PC-3 (cell line): ENCODE data around the gene EXOSC9. TPM values are rescaled to one million over a fixed set of nuclear protein-coding genes. Genes with fewer than 3 reads are reported as not detected.

Experiments used
- ATAC-seq: fragments of 200-7000 bp; cut with Tn5 transposase; 2 replicates; pipeline ENCODE4 v1.9.1; 2020; ENCODE audit warnings: mild to moderate bottlenecking, moderate library complexity
- BruUV-seq: library from RNA; stranded (reverse); fragments of 400-500 nt; replicated peaks from 2 replicates; lab custom pipeline; 2021; lab: Mats Ljungman, UMichigan
- CTCF ChIA-PET: fragments of 300-600 bp; sonication (Branson Sonifier 250); formaldehyde crosslinking; loops from one replicate; lab custom pipeline; 2022; ENCODE audit warnings: antibody characterized with exemption; lab: Charles Lee
- POLR2A ChIA-PET: fragments of 300-600 bp; sonication (Branson Sonifier 250); formaldehyde crosslinking; loops from one replicate; lab custom pipeline; 2022; ENCODE audit warnings: antibody characterized with exemption; ENCODE audit not compliant: unreplicated experiment; lab: Charles Lee
- DNase-seq: peaks from one replicate; pipeline ENCODE4 v3.0.0-alpha.2; 2015
- H2AFZ ChIP-seq: fragments of 300-600 bp; sonication (generic); 2 replicates; pipeline ENCODE4 v1.6.0; 2016; ENCODE audit warnings: antibody characterized with exemption, low read length
- H3F3A ChIP-seq: fragments of 300-600 bp; sonication (generic); one replicate; pipeline ENCODE4 v1.6.0; 2017; ENCODE audit warnings: antibody characterized with exemption, low read length, control low read depth, mild to moderate bottlenecking; ENCODE audit not compliant: unreplicated experiment
- H3K27ac ChIP-seq: fragments of 300-600 bp; sonication (generic); 2 replicates; pipeline ENCODE4 v1.5.1; 2016; ENCODE audit warnings: mild to moderate bottlenecking, low read length
- H3K27me3 ChIP-seq: fragments of 300-600 bp; sonication (generic); 2 replicates; pipeline ENCODE4 v1.6.1; 2016; ENCODE audit warnings: low read length, mixed read lengths
- H3K36me3 ChIP-seq: fragments of 300-600 bp; sonication (generic); 2 replicates; pipeline ENCODE4 v1.6.1; 2016; ENCODE audit warnings: low read depth, mixed run types, low read length, mixed read lengths
- H3K4me1 ChIP-seq: fragments of 300-600 bp; sonication (generic); 2 replicates; pipeline ENCODE4 v1.5.1; 2016; ENCODE audit warnings: low read length; ENCODE audit not compliant: insufficient read depth
- H3K4me2 ChIP-seq: fragments of 300-600 bp; sonication (generic); 2 replicates; pipeline ENCODE4 v1.6.0; 2016; ENCODE audit warnings: low read length
- H3K4me3 ChIP-seq: fragments of 300-600 bp; sonication (generic); 2 replicates; pipeline ENCODE4 v1.5.1; 2016; ENCODE audit warnings: mild to moderate bottlenecking, low read length, mixed read lengths
- H3K79me2 ChIP-seq: fragments of 300-600 bp; sonication (generic); 2 replicates; pipeline ENCODE4 v1.6.1; 2017; ENCODE audit warnings: low read length, mixed read lengths
- H3K9ac ChIP-seq: fragments of 300-600 bp; sonication (generic); 2 replicates; pipeline ENCODE4 v1.6.0; 2016; ENCODE audit warnings: mild to moderate bottlenecking, low read length
- H3K9me2 ChIP-seq: fragments of 300-600 bp; sonication (generic); replicated peaks from 2 replicates; pipeline ENCODE4 v1.6.1; 2016; ENCODE audit warnings: mixed run types, low read length, mixed read lengths
- H3K9me3 ChIP-seq: fragments of 300-600 bp; sonication (generic); 2 replicates; pipeline ENCODE4 v1.6.1; 2016; ENCODE audit warnings: low read length, mixed read lengths
- H4K20me1 ChIP-seq: fragments of 300-600 bp; sonication (generic); 2 replicates; pipeline ENCODE4 v1.6.1; 2016; ENCODE audit warnings: low read length, mixed read lengths
- EZH2 ChIP-seq: fragments of 300-600 bp; sonication (generic); IDR thresholded peaks from one replicate; pipeline ENCODE4 v1.6.1; 2017; ENCODE audit warnings: antibody characterized with exemption, mild to moderate bottlenecking, low read length; ENCODE audit not compliant: unreplicated experiment
- EZH2phosphoT487 ChIP-seq: fragments of 300-600 bp; sonication (generic); IDR thresholded peaks from 2 replicates; pipeline ENCODE4 v1.6.1; 2018; ENCODE audit warnings: mild to moderate bottlenecking, antibody characterized with exemption, low read length, borderline replicate concordance
- intact Hi-C: fragments of 100-400 bp; cut with micrococcal nuclease; formaldehyde crosslinking; loops from 2 replicates; pipeline ENCODE4 v1.9.0; 2023
- total RNA-seq: library from RNA; depleted of rRNA; stranded (reverse); fragments of >200 nt; gene quantifications from 2 replicates; pipeline ENCODE4 v1.2.3, GENCODE V29; 2014
- TF ChIP-seq, protein P1 (sequence below): fragments of 300-600 bp; sonication (generic); conservative IDR thresholded peaks from 2 replicates; pipeline ENCODE4 v1.5.1; 2017; ENCODE audit warnings: antibody characterized with exemption, low read depth, mild to moderate bottlenecking, low read length

The EXOSC9 gene
- total RNA-seq, 1 experiment from 2014 or later, result 23.4 TPM

GRCh38 chr4:121789455-121789854, 11.7 kb upstream of the EXOSC9 start:
- H3K4me3 ChIP-seq, result peak overlapping the region; percentile 18; the same call in 1 of the 2 replicates
- H3F3A ChIP-seq, result peaks cover 3% of the 10 kb centered on the region
- no peak overlapping the region for H2AFZ ChIP-seq
- intact Hi-C loops, result no loop called here
- DNase-seq (no peak), ATAC-seq (no peak)
- H3K36me3 ChIP-seq, result no peaks in the 10 kb centered on the region
- H3K4me1 ChIP-seq, result peaks cover 37% of the 10 kb centered on the region
- H3K79me2 ChIP-seq, result no peaks in the 10 kb centered on the region
- POLR2A ChIA-PET, result no interaction called here
- no peaks in the 10 kb centered on the region for H4K20me1 ChIP-seq
- H3K27ac ChIP-seq, result peak overlapping the region; percentile 59
- no TSS peak for BruUV-seq
- no peak for TF ChIP-seq EZH2
- TF ChIP-seq EZH2phosphoT487, result no peak
- TF ChIP-seq, protein P1, sequence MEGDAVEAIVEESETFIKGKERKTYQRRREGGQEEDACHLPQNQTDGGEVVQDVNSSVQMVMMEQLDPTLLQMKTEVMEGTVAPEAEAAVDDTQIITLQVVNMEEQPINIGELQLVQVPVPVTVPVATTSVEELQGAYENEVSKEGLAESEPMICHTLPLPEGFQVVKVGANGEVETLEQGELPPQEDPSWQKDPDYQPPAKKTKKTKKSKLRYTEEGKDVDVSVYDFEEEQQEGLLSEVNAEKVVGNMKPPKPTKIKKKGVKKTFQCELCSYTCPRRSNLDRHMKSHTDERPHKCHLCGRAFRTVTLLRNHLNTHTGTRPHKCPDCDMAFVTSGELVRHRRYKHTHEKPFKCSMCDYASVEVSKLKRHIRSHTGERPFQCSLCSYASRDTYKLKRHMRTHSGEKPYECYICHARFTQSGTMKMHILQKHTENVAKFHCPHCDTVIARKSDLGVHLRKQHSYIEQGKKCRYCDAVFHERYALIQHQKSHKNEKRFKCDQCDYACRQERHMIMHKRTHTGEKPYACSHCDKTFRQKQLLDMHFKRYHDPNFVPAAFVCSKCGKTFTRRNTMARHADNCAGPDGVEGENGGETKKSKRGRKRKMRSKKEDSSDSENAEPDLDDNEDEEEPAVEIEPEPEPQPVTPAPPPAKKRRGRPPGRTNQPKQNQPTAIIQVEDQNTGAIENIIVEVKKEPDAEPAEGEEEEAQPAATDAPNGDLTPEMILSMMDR, result no peak
- no peaks in the 10 kb centered on the region for H3K9me2 ChIP-seq
- CTCF ChIA-PET, result no interaction called here
- no peaks in the 10 kb centered on the region for H3K27me3 ChIP-seq
- H3K9me3 ChIP-seq, result no peaks in the 10 kb centered on the region
- H3K4me2 ChIP-seq, result peak overlapping the region; percentile 75
- H3K9ac ChIP-seq, result no peak overlapping the region

DNA sequence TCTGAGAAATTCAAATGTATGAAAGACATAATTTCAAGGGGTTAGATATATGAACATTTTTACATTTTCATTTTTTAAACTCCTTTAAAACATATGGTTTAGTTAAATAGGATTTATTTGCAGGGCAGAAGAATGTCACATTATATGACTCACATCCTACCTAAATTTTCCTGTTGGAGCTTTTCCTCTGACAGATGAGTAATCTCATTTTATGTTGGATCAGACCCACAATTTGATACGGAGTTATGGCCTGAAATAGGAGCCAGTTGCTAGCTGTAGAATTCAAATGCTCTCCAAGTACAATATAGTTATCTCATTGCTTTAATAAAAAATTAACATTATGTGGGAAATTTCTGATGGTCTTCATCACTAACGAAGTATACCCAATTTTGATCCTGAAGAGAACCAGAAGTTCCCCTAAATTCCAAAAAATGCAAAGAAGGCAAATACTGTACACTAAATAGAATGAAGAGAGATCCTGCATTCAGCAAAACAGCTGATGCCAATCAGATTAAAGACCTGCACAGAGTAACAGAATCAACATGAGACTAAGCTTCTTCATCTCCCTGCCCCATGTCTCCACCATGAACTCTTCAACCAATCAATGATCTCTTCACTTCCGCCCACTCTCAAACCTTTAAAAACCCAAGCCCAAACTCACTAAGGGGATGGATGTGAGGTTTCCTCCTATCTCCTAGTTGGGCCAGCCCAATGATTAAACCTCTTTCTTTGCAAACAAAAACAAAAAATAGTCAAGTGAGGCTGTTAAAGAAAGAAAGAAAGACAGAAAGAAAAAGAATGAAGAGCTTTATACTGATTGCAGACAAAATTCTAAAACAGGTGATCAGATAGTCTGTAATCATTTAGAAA, 10.9 kb upstream of the EXOSC9 start:
- peaks cover 3% of the 10 kb centered on the region for H3F3A ChIP-seq
- H3K9ac ChIP-seq, result no peak overlapping the region
- no peak overlapping the region for H3K4me3 ChIP-seq
- H3K4me1 ChIP-seq, result peaks cover 30% of the 10 kb centered on the region
- no peaks in the 10 kb centered on the region for H3K9me2 ChIP-seq
- no peak overlapping the region for H2AFZ ChIP-seq
- peak overlapping the region; percentile 59 for H3K27ac ChIP-seq
- no peaks in the 10 kb centered on the region for H3K79me2 ChIP-seq
- peak; percentile 80 for DNase-seq
- TF ChIP-seq, protein P1, result no peak
- no peak for TF ChIP-seq EZH2phosphoT487
- no peak for TF ChIP-seq EZH2
- ChIA-PET CTCF (no interaction called here), POLR2A (interaction anchor here (0.6 kb wide), 1 partner anchor 80 kb away, joined by 5 read pairs; no protein-coding TSS in a partner anchor)
- peak overlapping the region; percentile 75 for H3K4me2 ChIP-seq
- intact Hi-C loops, result no loop called here
- H3K36me3 ChIP-seq, result no peaks in the 10 kb centered on the region
- no peaks in the 10 kb centered on the region for H3K27me3 ChIP-seq
- H4K20me1 ChIP-seq, result no peaks in the 10 kb centered on the region
- H3K9me3 ChIP-seq, result no peaks in the 10 kb centered on the region
- peak; percentile 73 for ATAC-seq
- BruUV-seq, result no TSS peak

DNA sequence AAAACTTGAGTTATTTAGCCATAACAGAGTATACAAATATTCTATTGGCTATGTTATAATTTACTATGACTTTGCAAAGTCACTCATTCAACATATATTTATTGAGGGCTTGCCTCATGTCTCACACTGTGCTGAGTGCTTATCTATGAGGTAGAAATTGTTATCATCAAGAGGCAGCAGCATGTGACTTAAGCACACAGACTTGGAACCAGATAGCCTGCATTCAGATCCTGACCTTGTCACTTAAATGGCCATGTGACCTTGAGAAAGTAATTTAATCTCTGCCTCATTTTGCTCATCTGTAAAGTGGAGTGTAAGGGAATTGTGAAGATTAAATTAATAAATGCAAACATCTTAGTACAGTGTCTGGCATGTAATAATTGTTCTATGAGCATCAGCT, 10.1 kb upstream of the EXOSC9 start:
- no peaks in the 10 kb centered on the region for H3K9me2 ChIP-seq
- no peak overlapping the region for H3K4me3 ChIP-seq
- POLR2A ChIA-PET, result no interaction called here
- H3K36me3 ChIP-seq, result no peaks in the 10 kb centered on the region
- no peaks in the 10 kb centered on the region for H4K20me1 ChIP-seq
- H3K4me1 ChIP-seq, result peaks cover 25% of the 10 kb centered on the region
- no peaks in the 10 kb centered on the region for H3K27me3 ChIP-seq
- H3K4me2 ChIP-seq, result no peak overlapping the region
- no peaks in the 10 kb centered on the region for H3K79me2 ChIP-seq
- peaks cover 3% of the 10 kb centered on the region for H3F3A ChIP-seq
- H3K9ac ChIP-seq, result no peak overlapping the region
- no peak overlapping the region for H2AFZ ChIP-seq
- CTCF ChIA-PET, result no interaction called here
- BruUV-seq, result no TSS peak
- no peak overlapping the region for H3K27ac ChIP-seq
- intact Hi-C loops, result no loop called here
- no peak for TF ChIP-seq EZH2phosphoT487
- TF ChIP-seq, protein P1, result no peak
- no peaks in the 10 kb centered on the region for H3K9me3 ChIP-seq
- no peak for ATAC-seq
- DNase-seq, result no peak
